NCI-H774 (cell line): ENCODE measurements around the gene MUC4.
"Not testable (repeated sequence)": the region's sequence is repeated elsewhere in the genome, so short reads cannot be mapped to it uniquely, and the experiment has no call there.

Experiments used
- DNase-seq: peaks from one replicate; lab custom pipeline; 2025; lab: John Stamatoyannopoulos, UW

The MUC4 gene

DNA sequence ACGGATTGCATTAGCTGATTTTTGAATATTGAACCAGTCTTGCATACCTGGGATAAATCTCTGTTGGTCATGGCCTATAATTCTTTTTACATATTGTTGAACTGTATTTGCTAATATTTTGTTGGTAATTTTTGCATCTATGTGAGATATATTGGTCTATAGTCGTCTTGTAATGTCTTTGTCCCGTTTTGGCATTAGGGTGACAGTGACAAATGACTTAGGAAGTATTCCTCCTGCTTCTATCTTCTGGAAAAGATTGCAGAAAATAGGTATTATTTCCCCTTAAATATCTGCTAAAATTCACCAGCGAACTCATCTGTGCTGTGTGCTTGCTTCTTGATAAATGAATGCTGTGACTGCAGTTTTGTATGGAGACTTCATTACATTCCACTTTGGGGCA lies 67.3 kb downstream of the MUC4 start:
- no peak for DNase-seq

DNA sequence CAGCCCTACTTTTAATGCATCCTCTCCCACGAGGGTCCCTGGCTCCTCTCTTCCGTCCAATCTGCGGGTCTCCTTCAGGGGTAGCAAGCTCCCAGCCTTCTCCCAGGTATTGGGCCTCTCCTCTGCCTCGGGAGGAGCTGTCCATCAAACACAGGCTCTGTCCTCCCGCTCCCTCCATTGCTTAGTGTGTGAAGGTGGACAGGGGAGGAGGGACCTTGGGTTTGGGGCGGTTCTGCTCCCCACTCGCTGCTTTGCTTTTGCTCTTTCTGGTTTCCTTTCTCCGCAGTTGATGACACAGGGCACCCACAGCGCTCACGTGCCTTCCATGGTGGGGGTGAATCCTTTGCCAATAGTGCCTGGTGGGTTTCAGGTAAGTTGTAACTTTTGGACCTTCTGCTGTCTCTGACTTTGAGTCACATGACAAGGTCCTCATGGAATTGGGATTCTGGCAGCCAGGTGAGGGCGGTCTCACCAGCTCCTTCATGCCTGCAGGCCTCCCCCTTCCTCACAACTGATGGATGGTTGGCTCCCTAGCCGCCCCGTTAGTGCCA lies 72.1 kb downstream of the MUC4 start:
- DNase-seq = no peak

DNA sequence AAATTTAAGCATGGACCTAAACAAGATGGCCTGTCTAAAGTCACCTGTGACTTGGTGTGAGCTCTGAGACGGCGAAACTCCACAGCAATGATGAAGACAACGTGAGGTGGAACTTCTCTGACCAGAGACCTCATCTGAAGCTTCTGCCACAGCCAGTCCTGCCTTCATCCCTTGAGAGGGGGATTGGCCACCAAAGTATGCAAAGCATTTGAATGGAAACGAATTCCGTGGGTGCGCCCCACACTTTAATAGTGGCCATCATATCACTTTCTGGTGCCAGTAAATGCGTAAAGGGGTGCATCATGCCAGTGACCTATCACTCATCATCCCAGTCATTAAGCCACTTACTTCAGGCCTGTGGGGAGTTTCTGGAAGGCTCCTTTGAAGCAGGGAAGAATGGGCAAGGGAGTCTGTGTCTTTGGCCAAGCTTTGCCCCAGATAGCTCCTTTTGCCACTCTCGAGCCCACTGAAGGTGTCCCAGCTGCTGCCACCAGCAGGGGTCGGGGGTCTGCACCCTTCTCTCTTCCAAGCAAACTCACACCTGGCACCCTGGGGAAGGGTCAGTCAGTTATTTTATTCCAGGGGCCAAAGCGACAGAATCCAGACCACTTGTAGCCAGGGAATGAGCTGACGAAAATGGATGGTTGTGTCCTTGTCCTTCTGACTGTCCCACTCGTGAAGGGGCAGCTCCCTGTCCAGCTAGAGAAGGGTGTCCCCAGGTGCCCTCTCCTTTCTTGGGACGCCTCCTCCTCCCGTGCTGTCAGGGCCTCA lies 73.3 kb downstream of the MUC4 start:
- DNase-seq = no peak

DNA sequence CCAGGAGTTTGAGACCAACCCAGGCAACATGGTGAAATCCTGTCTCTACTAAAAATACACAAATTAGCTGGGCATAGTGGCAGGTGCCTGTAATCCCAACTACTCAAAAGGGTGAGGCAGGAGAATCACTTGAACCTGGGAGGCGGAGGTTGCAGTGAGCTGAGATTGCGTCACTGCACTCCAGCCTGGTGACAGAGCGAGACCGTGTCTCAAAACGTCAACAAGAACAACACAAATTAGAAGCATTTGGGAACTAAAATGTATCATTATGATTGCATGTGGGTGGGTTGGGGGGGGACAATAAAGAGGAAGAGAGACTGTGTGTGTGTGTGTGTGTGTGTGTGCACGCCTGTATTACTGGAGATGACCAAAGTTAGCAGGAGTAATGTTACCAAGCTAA lies 73.9 kb downstream of the MUC4 start:
- not testable (repeated sequence) for DNase-seq

- no peak for DNase-seq
Observed at GRCh38 chr3:195736866-195737490, 74.8 kb downstream of the MUC4 start.

GRCh38 chr3:195735036-195735695 lies 76.6 kb downstream of the MUC4 start:
- DNase-seq = no peak

GRCh38 chr3:195732940-195733339 lies 78.8 kb downstream of the MUC4 start:
- no peak for DNase-seq

- DNase-seq = no peak
Observed at GRCh38 chr3:195731356-195731905, 80.3 kb downstream of the MUC4 start.

DNA sequence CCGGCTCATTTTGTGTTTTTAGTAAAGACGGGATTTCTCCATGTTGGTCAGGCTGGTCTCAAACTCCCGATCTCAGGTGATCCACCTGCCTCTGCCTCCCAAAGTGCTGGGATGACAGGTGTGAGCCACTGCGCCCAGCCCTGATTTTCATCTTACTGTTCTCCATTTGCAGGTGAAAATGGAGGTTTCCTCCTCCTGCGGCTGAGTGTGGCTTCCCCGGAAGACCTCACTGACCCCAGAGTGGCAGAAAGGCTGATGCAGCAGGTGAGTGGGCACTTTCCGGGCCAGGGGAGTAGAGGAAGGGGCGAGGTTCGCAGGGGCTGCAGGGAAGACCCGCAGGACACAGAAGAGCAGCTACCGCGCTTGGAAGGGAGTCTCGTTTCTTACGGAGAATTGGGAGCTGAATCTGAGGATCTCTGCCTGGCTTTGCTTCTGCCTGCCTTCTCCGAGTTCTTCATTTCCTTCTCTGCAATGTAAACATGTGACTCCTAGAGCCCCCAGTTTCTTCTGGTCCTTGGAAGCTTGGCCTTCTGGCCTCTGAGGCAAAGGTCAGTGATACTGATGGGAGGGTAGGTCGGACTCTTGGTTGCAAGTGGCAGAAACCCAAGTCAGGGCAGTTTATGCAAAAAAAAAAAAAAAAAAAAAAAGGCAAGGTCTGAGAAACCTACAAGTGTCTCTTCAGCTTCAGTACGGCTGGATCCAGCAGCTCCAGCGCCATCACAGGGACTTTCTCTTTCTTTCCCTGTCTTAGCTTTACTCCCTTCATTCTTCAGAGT lies 82.1 kb downstream of the MUC4 start:
- no peak for DNase-seq

GRCh38 chr3:195728789-195729188 lies 82.9 kb downstream of the MUC4 start:
- not testable (repeated sequence) for DNase-seq

DNA sequence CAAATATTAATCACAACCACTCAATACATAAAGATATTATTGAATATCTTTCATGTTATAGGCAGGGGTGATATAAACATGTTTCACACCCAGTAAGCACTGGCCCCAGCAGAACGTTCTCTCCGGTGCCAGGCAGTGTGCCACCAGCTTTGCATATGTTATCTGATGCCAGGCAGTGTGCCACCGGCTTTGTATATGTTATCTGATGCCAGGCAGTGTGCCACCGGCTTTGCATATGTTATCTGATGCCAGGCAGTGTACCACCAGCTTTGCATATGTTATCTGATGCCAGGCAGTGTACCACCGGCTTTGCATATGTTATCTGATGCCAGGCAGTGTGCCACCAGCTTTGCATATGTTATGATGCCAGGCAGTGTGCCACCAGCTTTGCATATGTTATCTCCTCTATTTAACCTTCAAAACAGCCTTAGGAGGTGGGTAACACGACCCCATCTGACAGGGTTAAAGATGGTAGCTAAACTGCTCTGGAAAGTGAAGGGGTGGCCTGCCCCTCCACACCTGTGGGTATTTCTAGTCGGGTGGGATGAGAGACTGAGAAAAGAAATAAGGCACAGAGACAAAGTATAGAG lies 84.0 kb downstream of the MUC4 start:
- no peak for DNase-seq

DNA sequence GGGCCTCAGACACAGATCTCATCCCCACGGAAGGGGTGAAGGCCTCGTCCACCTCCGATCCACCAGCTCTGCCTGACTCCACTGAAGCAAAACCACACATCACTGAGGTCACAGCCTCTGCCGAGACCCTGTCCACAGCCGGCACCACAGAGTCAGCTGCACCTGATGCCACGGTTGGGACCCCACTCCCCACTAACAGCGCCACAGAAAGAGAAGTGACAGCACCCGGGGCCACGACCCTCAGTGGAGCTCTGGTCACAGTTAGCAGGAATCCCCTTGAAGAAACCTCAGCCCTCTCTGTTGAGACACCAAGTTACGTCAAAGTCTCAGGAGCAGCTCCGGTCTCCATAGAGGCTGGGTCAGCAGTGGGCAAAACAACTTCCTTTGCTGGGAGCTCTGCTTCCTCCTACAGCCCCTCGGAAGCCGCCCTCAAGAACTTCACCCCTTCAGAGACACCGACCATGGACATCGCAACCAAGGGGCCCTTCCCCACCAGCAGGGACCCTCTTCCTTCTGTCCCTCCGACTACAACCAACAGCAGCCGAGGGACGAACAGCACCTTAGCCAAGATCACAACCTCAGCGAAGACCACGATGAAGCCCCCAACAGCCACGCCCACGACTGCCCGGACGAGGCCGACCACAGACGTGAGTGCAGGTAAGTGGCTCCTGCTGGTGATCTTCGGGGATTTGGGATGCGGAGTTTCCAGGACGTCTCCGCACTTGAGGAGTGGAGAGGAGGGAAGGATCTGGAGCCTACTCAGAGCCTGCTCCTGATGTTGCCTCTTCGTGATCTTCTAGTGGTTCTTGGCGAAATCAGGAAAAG lies 85.6 kb downstream of the MUC4 start:
- not testable (repeated sequence) for DNase-seq

DNA sequence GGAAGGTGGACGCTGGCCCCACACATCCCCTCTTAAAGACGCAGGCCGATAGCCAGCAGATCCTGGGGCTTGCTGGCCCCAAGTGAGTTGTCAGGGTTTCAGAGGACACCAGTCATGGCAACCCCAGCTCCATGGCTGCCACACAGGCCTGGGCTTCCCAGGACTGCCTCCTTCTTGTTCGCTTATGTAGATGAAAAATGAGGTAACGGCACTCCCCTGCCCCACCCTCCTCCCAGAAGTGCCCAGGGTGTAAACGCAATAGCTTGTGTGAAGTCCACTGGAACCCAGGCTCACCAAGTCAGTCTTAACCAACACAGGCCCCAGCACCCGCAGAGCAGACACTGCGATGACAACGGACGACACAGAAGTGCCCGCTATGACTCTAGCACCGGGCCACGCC lies 87.4 kb downstream of the MUC4 start:
- not testable (repeated sequence) for DNase-seq

DNA sequence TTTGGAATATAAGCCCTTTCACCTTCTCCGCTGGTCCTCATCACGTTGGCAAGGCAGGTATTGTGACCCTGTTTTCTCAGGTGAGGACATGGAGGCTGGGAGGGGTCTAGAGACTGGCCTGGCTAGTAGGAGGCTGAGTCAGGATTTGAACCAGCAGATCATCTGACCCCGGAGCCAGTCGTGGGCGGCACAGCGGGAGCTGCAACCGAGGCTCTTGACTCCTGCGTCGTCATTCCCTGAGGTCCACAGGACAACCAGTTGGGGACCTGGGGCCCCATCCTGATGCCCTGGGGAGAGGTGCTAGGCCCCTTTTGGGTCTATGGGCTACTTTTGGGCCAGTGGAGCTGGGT lies 88.8 kb downstream of the MUC4 start:
- not testable (repeated sequence) for DNase-seq

GRCh38 chr3:195722139-195722995 lies 89.4 kb downstream of the MUC4 start:
- not testable (repeated sequence) for DNase-seq

DNA sequence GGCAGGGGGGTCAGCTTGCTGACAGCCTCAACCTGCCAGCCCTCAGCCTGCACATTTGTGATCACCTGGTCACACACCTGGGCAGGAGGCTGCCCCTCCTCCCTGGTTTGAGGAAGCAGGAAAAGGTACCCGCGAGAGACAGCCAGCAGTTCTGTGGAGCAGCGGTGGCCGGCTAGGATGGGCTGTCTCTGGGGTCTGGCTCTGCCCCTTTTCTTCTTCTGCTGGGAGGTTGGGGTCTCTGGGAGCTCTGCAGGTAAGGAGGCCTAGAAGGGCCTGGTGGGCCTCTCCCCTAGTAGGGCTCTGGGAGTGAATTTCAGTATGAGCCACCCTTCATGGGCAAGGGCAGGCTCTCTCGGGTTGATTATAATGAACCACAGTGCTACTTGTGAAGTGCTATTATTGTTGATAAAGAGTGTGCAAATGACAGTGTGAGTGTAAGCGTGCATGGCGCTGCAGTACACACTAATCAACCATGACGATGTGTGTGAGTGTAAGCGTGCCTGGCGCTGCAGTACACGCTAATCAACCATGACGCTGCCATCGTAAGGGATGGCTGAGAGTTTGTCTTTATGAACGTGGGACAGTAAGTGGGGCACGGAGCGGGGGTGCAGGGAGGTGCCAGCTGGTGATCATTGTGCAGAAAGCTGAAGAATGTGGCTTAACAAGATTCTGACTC lies 90.8 kb downstream of the MUC4 start, which contains the start of gene MUC20:
Gene MUC20, plus strand, starts transcription at position 148 of the 676 bp plus-strand sequence. Its CDS starts 30 bp downstream, at position 178.
- not testable (repeated sequence) for DNase-seq

GRCh38 chr3:195719514-195720254 lies 92.0 kb downstream of the MUC4 start:
- DNase-seq = not testable (repeated sequence)

GRCh38 chr3:195718477-195718984 lies 93.2 kb downstream of the MUC4 start:
- no peak for DNase-seq
